GM19463 (cell line): Measurements from ENCODE around the gene SMYD1.

Experiments
- ATAC-seq: cut with Tn5 transposase; IDR thresholded peaks from one replicate; pipeline ENCODE4 v1.9.1; 2021; ENCODE audit warnings: mild to moderate bottlenecking, moderate library complexity; ENCODE audit not compliant: unreplicated experiment

SMYD1 gene

GRCh38 chr2:88055371-88056128, 12.1 kb upstream of the SMYD1 start, which contains the start of gene KRCC1:
TSS of gene KRCC1 (minus strand) at chr2:88055783. CDS start at chr2:88028563, 27,220 bp downstream.
- peak; percentile 89 for ATAC-seq

GRCh38 chr2:88057437-88057844, 10.2 kb upstream of the SMYD1 start:
- no peak for ATAC-seq

- ATAC-seq, result no peak
Observed at GRCh38 chr2:88058191-88058590, 9.4 kb upstream of the SMYD1 start.

- ATAC-seq, result peak; percentile 31
Observed at GRCh38 chr2:88059979-88060906, 7.4 kb upstream of the SMYD1 start.

- no peak for ATAC-seq
Observed at GRCh38 chr2:88060907-88061275, 6.7 kb upstream of the SMYD1 start.

GRCh38 chr2:88061295-88061694, 6.3 kb upstream of the SMYD1 start:
- no peak for ATAC-seq

GRCh38 chr2:88066543-88066942, 1.1 kb upstream of the SMYD1 start:
- ATAC-seq, result no peak

- ATAC-seq, result no peak
Observed at GRCh38 chr2:88067189-88067588, 436 bp upstream of the SMYD1 start.

- ATAC-seq, result no peak
Observed at GRCh38 chr2:88068044-88068443, 419 bp downstream of the SMYD1 start.

- ATAC-seq, result no peak
Observed at GRCh38 chr2:88069117-88069516, 1.5 kb downstream of the SMYD1 start.

GRCh38 chr2:88070055-88070454, 2.4 kb downstream of the SMYD1 start:
- ATAC-seq, result no peak

- ATAC-seq, result no peak
Observed at GRCh38 chr2:88071365-88071764, 3.7 kb downstream of the SMYD1 start.

- no peak for ATAC-seq
Observed at GRCh38 chr2:88074150-88074549, 6.5 kb downstream of the SMYD1 start.

GRCh38 chr2:88074854-88075292, 7.2 kb downstream of the SMYD1 start:
- ATAC-seq, result no peak

- no peak for ATAC-seq
Observed at GRCh38 chr2:88077080-88077479, 9.5 kb downstream of the SMYD1 start.

- no peak for ATAC-seq
Observed at GRCh38 chr2:88078643-88079172, 11.1 kb downstream of the SMYD1 start.

GRCh38 chr2:88080545-88080944, 12.9 kb downstream of the SMYD1 start:
- ATAC-seq, result no peak

GRCh38 chr2:88081924-88082608, 14.4 kb downstream of the SMYD1 start:
- no peak for ATAC-seq

- ATAC-seq, result no peak
Observed at GRCh38 chr2:88082781-88083180, 15.2 kb downstream of the SMYD1 start.

- ATAC-seq, result no peak
Observed at GRCh38 chr2:88085099-88085498, 17.5 kb downstream of the SMYD1 start.

- no peak for ATAC-seq
Observed at GRCh38 chr2:88085602-88086001, 18.0 kb downstream of the SMYD1 start.
